ENCODE data around the gene RB1. TPM values are rescaled to one million over a fixed set of nuclear protein-coding genes. Genes with fewer than 3 reads are reported as not detected.

RB1 gene
- total RNA-seq, 2 donors from 2014 or later, result 42.1 to 43.7 TPM

DNA sequence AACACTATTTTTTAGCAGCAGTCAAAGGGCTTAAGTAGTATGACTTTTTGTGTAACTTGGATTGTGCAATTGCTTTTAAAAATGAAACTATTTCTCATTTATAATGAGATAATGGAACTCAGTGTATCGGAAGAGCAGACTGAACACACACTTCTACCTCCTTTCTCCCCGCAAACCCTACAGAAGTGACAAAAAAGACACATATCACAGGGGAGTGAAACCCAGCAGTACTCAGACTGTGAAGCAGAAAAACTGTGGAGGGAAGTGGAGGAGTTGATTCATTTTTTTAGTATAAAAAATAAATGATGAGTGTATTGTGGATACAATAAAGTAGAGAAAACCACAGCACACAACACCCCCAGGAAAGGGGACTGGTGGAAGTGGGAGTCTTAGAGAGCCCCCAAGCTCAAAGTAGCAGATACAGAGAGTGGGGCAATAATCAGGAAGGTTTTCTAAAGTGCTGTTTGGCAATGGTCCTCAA is 99.6 kb downstream of the RB1 start:
- WGBS, result 9% methylated on average over 2 of the region's 2 CpGs
- intact Hi-C loops (cut with DNase I), result loop anchor here (2.0 to 5.0 kb wide), 2 partner anchors 30 to 169 kb away; no protein-coding TSS in a partner anchor
- Histone ChIP-seq H3K36me3 (no peaks in the 10 kb centered on the region), H3K27me3 (replicated peaks; ENCODE audit: insufficient read depth) (no peaks in the 10 kb centered on the region), H3K27ac (peak overlapping the region; percentile 62 to 72), H3K9me3 (no peaks in the 10 kb centered on the region), H3K4me3 (peak overlapping the region in 1 of 2 donors; percentile 12), H3K4me1 (replicated peaks) (peaks cover 10% of the 10 kb centered on the region)
- DNase-seq (ENCODE audit: low spot score), result no peak
- TF ChIP-seq POLR2A (IDR thresholded peaks at IDR 0.05) (peak; percentile 15), POLR2AphosphoS5 (IDR thresholded peaks at IDR 0.05) (peak; percentile 60)
- TF ChIP-seq, protein P1, sequence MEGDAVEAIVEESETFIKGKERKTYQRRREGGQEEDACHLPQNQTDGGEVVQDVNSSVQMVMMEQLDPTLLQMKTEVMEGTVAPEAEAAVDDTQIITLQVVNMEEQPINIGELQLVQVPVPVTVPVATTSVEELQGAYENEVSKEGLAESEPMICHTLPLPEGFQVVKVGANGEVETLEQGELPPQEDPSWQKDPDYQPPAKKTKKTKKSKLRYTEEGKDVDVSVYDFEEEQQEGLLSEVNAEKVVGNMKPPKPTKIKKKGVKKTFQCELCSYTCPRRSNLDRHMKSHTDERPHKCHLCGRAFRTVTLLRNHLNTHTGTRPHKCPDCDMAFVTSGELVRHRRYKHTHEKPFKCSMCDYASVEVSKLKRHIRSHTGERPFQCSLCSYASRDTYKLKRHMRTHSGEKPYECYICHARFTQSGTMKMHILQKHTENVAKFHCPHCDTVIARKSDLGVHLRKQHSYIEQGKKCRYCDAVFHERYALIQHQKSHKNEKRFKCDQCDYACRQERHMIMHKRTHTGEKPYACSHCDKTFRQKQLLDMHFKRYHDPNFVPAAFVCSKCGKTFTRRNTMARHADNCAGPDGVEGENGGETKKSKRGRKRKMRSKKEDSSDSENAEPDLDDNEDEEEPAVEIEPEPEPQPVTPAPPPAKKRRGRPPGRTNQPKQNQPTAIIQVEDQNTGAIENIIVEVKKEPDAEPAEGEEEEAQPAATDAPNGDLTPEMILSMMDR (IDR thresholded peaks at IDR 0.05), result no peak

DNA sequence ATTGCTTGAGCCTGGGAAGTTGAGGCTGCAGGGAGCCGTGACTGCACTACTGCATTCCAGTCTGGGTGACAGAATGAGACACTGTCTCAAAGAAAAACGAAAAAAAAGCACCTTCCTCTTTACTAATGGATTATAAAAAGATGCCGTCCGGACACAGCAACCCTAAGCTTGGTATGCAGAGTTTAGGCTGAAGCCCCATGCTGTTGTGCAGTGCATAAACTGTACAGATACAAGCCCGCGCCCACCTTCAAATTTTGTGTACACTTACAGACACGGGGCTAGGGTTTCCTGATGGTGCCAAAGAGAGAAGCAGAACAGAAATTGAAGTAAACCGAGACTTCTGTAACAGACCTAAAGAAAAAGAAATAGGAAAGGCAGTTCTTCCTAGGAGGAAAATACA is 100.4 kb downstream of the RB1 start:
- Histone ChIP-seq H3K36me3 (no peaks in the 10 kb centered on the region), H3K27me3 (replicated peaks; ENCODE audit: insufficient read depth) (no peaks in the 10 kb centered on the region), H3K9me3 (no peaks in the 10 kb centered on the region), H3K4me1 (replicated peaks) (peaks cover 10% of the 10 kb centered on the region), H3K27ac (peak overlapping the region; percentile 17 to 72), H3K4me3 (no peak overlapping the region)
- intact Hi-C loops (cut with DNase I), result loop anchor here (2.0 to 5.0 kb wide), 2 partner anchors 29 to 168 kb away; no protein-coding TSS in a partner anchor
- no peak for DNase-seq (ENCODE audit: low spot score)
- WGBS, result 78% methylated on average over 8 of the region's 8 CpGs
- TF ChIP-seq POLR2AphosphoS5 (IDR thresholded peaks at IDR 0.05) (no peak), POLR2A (IDR thresholded peaks at IDR 0.05) (no peak)
- TF ChIP-seq, protein P1 (IDR thresholded peaks at IDR 0.05), result no peak

DNA sequence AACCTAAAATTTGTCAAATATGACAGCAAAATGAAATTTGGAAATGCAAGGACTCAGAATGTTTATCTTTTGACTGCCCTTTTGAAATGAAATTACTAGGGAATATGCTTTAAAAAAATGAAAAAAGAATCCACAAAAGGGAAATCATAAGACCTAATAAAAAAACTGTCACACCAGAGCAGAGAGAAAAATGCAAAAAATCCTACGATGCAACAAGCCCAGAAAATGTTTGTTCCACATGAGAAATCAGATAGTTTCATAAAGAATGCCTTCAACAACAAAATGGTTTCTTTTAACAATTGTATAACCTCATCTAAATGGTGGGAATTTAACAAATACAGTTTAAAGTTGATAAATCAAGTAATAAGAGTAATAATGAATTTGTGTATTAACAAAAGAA is 101.4 kb downstream of the RB1 start:
- H3K4me1 ChIP-seq (replicated peaks), result peaks cover 10% of the 10 kb centered on the region
- intact Hi-C loops (cut with DNase I), result loop anchor here (5.0 kb wide), 1 partner anchor 167 kb away; no protein-coding TSS in a partner anchor
- no peak overlapping the region for H3K4me3 ChIP-seq
- H3K27ac ChIP-seq, result peak overlapping the region; percentile 37 to 72
- no peak for TF ChIP-seq POLR2A (IDR thresholded peaks at IDR 0.05)
- TF ChIP-seq, protein P1 (IDR thresholded peaks at IDR 0.05), result no peak
- no peak for TF ChIP-seq POLR2AphosphoS5 (IDR thresholded peaks at IDR 0.05)
- H3K9me3 ChIP-seq, result no peaks in the 10 kb centered on the region
- WGBS, result 28% methylated on average over 1 of the region's 1 CpG
- no peaks in the 10 kb centered on the region for H3K36me3 ChIP-seq
- H3K27me3 ChIP-seq (replicated peaks; ENCODE audit: insufficient read depth), result no peaks in the 10 kb centered on the region
- DNase-seq (ENCODE audit: low spot score), result no peak

DNA sequence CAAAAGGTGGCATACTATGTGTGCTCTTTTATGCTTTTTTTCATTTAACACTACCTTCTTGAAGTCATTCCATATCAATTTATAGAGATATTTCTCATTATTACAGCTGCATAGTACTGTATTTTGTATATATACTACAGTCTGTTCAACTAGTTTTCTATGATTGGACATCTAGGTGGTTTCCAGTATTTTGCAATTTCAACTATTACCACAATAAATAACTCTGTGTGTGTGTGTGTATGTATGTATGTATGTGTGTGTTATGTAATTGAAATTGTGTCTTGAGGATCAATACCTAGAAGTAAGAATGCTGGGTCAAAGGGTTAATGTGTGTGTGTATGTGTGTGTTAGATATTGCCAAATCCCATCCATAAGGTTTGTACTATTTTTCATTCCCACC is 102.3 kb downstream of the RB1 start:
- H3K4me1 ChIP-seq (replicated peaks), result peaks cover 6% of the 10 kb centered on the region
- no peak for DNase-seq (ENCODE audit: low spot score)

More for the DNA sequence above, 102.3 kb downstream of the RB1 start:
- Histone ChIP-seq H3K4me3 (no peak overlapping the region), H3K9me3 (no peaks in the 10 kb centered on the region), H3K27ac (peak overlapping the region; percentile 37 to 86), H3K27me3 (replicated peaks; ENCODE audit: insufficient read depth) (no peaks in the 10 kb centered on the region), H3K36me3 (no peaks in the 10 kb centered on the region)
- intact Hi-C loops (cut with DNase I), result no loop called here
- TF ChIP-seq, protein P1 (IDR thresholded peaks at IDR 0.05), result no peak
- TF ChIP-seq POLR2A (IDR thresholded peaks at IDR 0.05), result no peak
- no peak for TF ChIP-seq POLR2AphosphoS5 (IDR thresholded peaks at IDR 0.05)
